Endothelial cell of umbilical vein (primary cell): ENCODE data around the gene DPYSL4.

Source experiments
- EZH2 ChIP-seq: IDR thresholded peaks from 2 replicates; pipeline ENCODE4 v1.6.1; 2012; ENCODE audit warnings: borderline replicate concordance, low read depth, mild to moderate bottlenecking, moderate library complexity, low read length, inconsistent platforms; ENCODE audit not compliant: severe bottlenecking
- FOS ChIP-seq: IDR thresholded peaks from 2 replicates; pipeline ENCODE4 v1.6.1; 2011; ENCODE audit warnings: mild to moderate bottlenecking, low read length, moderate library complexity, borderline replicate concordance; ENCODE audit not compliant: insufficient read depth
- JUN ChIP-seq: IDR thresholded peaks from 2 replicates; pipeline ENCODE4 v1.6.1; 2011; ENCODE audit warnings: borderline replicate concordance, low read depth; ENCODE audit not compliant: insufficient read length, insufficient read depth
- MYC ChIP-seq: IDR thresholded peaks from one replicate; pipeline ENCODE4 v1.6.1; 2011; ENCODE audit warnings: mild to moderate bottlenecking, low read depth, low read length
- POLR2A ChIP-seq: IDR thresholded peaks from 2 replicates; pipeline ENCODE4 v1.6.1; 2012; ENCODE audit warnings: low read depth, mild to moderate bottlenecking, control low read depth, low read length
- POLR2AphosphoS5 ChIP-seq: IDR thresholded peaks from 2 replicates; pipeline ENCODE4 v1.6.1; 2012; ENCODE audit warnings: low read depth, mild to moderate bottlenecking, control low read depth, low read length, moderate library complexity; ENCODE audit not compliant: insufficient read depth
- TF ChIP-seq, protein P1 (sequence below), 2 donors: IDR thresholded peaks; 1 replicate in 1 of 2; 2 replicates in 1 of 2; pipeline ENCODE4 v1.5.1; 2011; ENCODE audit warnings: low read length in 2 of 2, mild to moderate bottlenecking in 2 of 2, moderate library complexity in 2 of 2, control low read depth in 1 of 2, inconsistent platforms in 1 of 2, low read depth in 1 of 2; ENCODE audit not compliant: insufficient read depth in 1 of 2; ENCODE audit errors: extremely low read depth in 1 of 2
- TF ChIP-seq, protein P2 (sequence below): IDR thresholded peaks from 2 replicates; pipeline ENCODE4 v1.6.1; 2011; ENCODE audit not compliant: insufficient read depth, insufficient read length

DNA sequence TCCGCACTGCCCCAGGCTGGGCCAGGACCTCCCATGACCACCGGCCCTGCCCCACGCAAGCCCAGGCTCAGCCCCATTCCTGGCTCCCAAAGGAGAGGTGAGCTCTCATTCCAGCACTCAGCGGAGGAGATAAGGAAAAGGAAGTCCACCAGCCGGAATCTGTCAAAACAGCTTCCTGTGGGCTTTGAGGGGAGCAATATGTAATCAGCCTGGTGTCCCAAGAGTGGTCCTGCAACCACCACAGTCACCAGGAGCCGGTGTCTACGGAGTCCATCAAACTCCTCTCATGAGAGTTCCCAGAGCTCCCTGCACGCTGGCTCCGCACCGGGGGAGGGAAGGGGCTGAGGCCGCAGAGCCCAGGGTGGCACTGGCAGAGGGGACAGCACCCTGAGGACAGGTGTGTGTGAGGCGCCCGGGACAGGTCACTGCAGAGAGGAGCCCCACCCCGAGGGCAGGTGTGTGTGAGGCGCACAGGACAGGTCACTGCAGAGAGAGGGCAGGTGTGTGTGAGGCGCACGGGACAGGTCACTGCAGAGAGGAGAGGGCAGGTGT lies 63.2 kb downstream of the DPYSL4 start:
- TF ChIP-seq POLR2A (no peak), POLR2AphosphoS5 (no peak), EZH2 (no peak), FOS (no peak), JUN (no peak), MYC (no peak)
- TF ChIP-seq, protein P1, sequence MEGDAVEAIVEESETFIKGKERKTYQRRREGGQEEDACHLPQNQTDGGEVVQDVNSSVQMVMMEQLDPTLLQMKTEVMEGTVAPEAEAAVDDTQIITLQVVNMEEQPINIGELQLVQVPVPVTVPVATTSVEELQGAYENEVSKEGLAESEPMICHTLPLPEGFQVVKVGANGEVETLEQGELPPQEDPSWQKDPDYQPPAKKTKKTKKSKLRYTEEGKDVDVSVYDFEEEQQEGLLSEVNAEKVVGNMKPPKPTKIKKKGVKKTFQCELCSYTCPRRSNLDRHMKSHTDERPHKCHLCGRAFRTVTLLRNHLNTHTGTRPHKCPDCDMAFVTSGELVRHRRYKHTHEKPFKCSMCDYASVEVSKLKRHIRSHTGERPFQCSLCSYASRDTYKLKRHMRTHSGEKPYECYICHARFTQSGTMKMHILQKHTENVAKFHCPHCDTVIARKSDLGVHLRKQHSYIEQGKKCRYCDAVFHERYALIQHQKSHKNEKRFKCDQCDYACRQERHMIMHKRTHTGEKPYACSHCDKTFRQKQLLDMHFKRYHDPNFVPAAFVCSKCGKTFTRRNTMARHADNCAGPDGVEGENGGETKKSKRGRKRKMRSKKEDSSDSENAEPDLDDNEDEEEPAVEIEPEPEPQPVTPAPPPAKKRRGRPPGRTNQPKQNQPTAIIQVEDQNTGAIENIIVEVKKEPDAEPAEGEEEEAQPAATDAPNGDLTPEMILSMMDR (IDR thresholded peaks at IDR 0.05; ENCODE audit: extremely low read depth in 1 of 2, insufficient read depth in 1 of 2, low read depth in 1 of 2, low read length in 2 of 2), result no peak
- TF ChIP-seq, protein P2, sequence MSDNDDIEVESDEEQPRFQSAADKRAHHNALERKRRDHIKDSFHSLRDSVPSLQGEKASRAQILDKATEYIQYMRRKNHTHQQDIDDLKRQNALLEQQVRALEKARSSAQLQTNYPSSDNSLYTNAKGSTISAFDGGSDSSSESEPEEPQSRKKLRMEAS, result no peak
